Brain pericyte (primary cell): Measurements from ENCODE around the gene ATP1A2.

Source experiments
- DNase-seq: peaks from one replicate; pipeline ENCODE4 v3.0.0-alpha.2; 2012; ENCODE audit warnings: low read depth, low spot score

The ATP1A2 gene

DNA sequence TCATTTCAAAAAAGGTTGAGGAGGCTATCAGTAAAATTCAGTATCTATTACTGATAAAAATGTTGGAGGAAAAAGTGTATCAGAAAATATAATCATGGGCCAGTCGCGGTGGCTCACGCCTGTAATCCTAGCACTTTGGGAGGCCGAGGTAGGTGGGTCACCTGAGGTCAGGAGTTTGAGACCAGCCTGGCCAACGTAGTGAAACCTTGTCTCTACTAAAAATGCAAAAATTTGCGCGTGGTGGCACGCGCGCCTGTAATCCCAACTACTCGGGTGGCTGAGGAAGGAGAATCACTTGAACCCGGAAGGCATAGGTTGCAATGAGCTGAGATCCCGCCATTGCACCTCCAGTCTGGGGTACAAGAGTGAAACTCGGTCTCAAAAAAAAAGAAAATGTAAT is 30.5 kb downstream of the ATP1A2 start:
- no peak for DNase-seq

GRCh38 chr1:160148121-160148520 is 32.6 kb downstream of the ATP1A2 start:
- DNase-seq: no peak

DNA sequence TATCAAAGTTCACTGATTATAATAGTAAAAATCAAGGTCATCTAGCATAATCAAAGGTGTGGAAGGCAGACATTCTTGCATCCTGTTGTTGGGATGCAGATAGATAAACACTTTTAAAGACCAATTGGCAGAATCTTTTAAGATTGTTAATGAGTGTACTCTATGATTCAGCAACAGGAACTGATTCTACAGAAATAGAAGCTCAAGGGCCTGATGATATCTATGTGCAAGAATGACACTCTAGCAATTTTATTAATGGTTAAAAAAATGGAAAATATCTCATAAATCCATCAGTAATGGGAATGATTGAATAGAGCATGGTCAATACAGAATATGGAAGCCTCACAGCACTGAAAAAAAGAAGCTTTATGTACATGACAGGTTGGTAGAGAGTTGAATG is 33.7 kb downstream of the ATP1A2 start:
- no peak for DNase-seq

GRCh38 chr1:160149716-160150115 is 34.2 kb downstream of the ATP1A2 start:
- DNase-seq: no peak

- DNase-seq: no peak
These were observed 35.7 kb downstream of the ATP1A2 start, which contains the start of gene ATP1A4 for GRCh38 chr1:160151303-160151702. Gene ATP1A4 (plus strand): TSS chr1:160151603. CDS start chr1:160152041, 438 bp downstream.

DNA sequence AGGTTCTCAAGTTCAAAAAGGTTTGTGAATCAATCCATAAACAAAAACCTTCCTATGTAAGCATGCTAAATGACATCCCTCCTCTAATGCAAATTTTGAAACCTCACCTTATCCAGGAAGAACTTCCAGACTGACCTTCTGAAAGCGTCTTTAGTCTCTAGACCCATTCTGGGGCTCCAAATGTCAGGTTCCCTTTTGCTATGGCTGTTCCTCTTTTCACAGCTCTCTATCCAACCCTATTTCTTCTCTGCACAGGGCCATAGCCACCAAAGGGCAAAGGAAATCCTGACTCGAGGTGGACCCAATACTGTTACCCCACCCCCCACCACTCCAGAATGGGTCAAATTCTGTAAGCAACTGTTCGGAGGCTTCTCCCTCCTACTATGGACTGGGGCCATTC is 39.2 kb downstream of the ATP1A2 start:
- no peak for DNase-seq

DNA sequence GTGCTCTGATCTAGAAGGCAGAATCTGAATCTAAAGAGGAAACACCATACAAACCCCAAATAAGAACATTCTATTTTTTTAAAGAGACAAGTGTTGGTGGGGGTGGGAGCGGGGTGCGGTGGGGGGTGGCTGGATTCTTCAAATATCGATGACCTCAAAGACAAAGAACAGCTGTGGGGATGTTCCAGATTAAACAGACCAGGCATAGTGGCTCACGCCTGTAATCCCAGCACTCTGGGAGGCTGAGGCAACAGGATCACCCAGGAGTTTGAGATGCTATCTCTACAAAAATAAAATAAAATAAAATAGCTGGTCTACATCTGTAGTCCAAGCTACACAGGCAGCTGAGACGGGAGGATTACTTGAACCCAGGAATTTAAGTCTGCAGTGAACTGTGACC is 40.8 kb downstream of the ATP1A2 start:
- DNase-seq: no peak

DNA sequence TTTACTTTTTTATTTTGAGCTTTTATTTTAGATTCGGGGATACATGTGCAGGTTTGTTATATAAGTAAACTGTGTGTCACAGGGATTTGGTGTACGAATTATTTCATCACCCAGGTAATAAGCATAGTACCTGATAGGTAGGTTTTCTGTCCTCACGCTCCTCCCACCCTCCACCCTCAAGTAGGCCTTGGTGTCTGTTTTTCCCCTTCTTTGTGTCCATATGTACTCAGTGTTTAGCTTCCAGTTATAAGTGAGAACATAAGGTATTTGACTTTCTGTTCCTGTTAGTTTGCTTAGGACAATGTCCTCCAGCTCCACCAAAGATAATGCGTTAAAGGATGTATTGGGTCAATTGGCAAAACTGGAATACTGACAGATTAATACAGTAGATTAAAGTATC is 41.6 kb downstream of the ATP1A2 start:
- no peak for DNase-seq

DNA sequence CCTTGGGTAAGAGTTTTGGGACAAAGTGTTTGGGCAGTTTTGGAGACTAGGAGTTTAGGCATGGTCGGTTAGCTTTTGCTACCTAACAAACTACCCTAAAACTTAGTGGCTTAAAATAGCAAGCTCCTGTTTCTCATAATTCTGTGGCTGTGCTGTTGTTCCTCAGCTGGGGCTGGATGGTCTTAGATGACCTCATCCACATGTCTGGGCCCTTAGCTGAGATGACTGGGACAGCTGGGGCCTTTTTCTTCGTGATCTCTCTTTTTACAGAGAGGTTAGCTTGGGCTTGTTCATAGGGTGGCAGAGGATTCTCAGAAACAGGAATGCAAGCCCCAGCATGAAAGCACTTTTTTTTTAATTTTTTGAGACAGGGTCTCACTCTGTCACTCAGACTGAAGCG is 42.5 kb downstream of the ATP1A2 start:
- no peak for DNase-seq

DNA sequence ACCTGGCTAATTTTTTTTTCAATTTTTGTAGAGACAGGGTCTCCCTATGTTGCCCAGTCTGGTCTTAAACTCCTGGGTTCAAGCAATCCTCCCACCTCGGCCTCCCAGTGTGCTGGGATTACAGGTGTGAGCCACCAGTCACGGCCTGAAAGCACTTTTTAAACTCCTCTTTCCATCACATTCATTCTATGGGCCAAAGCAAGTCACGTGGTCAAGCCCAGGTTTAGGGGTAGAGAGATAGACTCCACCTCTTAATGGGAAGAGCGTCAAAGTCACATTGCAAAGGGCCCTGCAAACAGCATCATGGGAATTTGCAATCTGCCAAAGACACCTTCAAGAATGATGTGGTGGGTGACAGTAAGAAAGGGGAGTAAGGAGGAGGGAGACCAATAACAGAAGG is 43.0 kb downstream of the ATP1A2 start:
- no peak for DNase-seq

DNA sequence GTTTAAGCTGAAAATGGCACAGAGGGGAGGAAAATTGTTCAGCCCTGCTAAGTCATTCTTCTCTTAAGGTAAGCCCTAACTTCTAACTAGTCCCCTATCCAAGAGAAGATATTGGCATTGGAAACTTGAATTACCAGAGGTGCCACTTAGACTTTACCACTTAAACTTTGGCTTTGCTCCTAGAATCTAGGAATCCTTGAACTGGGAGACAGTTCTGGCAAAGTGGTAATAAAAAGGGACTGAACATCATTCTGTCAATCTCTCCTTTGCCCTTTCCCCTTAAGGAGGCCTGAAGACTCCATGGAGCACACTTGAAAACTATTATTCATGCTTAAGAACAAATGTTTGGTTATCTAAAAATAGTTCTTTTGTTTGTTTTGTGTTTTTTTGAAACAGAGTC is 44.3 kb downstream of the ATP1A2 start:
- no peak for DNase-seq

- DNase-seq: no peak
These were observed 46.6 kb downstream of the ATP1A2 start for GRCh38 chr1:160161965-160162705.

- no peak for DNase-seq
These were observed 47.4 kb downstream of the ATP1A2 start for GRCh38 chr1:160162931-160163330.

GRCh38 chr1:160163615-160164014 is 48.1 kb downstream of the ATP1A2 start:
- no peak for DNase-seq

DNA sequence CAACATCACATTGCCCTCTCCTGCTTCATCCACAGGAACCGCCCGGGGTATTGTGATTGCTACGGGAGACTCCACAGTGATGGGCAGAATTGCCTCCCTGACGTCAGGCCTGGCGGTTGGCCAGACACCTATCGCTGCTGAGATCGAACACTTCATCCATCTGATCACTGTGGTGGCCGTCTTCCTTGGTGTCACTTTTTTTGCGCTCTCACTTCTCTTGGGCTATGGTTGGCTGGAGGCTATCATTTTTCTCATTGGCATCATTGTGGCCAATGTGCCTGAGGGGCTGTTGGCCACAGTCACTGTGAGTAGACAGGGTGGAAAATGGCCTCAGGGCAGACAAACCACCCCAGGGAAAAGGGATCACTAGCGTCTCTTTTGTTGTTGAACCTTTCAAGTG is 48.6 kb downstream of the ATP1A2 start:
- no peak for DNase-seq

GRCh38 chr1:160166166-160166868 is 50.8 kb downstream of the ATP1A2 start:
- no peak for DNase-seq

- no peak for DNase-seq
These were observed 51.5 kb downstream of the ATP1A2 start for GRCh38 chr1:160167056-160167455.

- no peak for DNase-seq
These were observed 52.0 kb downstream of the ATP1A2 start for GRCh38 chr1:160167580-160167979.

GRCh38 chr1:160168016-160168415 is 52.5 kb downstream of the ATP1A2 start:
- DNase-seq: no peak

GRCh38 chr1:160168609-160169369 is 53.2 kb downstream of the ATP1A2 start:
- no peak for DNase-seq

DNA sequence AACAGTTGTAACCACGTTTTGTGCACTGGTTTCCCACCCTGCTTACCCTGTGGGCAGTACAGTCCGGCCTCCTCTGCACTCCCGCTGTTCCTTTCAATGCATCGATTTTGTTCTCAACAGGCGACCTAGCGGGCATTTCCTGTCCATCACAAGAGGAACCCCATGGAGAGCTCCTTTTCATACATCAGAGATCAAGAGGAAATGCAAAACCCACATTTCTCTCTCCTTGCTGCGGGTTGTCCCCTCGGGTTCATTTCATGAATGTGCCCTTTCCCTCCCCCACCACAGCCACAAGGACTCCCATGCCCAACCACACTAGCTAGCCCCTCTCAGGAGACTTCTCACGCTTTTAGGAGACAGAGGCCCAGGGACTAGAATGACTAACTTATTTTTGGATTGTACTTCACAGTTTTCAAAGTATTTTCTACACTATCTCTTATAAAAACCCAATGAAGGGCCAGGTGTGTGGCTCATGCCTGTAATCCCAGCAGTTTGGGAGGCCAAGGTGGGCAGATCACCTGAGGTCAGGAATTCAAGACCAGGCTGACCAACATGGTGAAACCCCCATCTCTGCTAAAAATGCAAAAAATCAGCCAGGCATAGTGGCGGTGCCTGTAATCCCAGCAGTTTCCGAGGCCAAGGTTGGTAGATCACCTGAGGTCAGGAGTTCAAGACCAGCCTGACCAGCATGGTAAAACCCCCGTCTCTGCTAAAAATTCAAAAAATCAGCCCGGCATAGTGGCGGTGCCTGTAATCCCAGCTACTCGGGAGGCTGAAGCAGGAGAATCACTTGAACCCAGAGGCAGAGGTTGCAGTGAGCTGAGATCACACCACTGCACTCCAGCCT is 54.2 kb downstream of the ATP1A2 start:
- peak; percentile 78 for DNase-seq

DNA sequence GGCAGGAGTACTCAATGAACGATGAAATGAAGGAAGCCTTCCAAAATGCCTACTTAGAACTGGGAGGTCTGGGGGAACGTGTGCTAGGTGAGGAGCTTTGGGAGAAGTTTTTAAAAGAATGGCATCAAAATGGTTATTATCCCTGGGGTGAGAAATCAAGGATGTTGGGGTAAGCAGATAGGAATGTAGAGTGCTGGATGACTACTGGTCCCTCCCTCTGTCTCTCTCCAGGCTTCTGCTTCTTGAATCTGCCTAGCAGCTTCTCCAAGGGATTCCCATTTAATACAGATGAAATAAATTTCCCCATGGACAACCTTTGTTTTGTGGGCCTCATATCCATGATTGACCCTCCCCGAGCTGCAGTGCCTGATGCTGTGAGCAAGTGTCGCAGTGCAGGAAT is 55.8 kb downstream of the ATP1A2 start:
- no peak for DNase-seq
